Lung (tissue), 12 donors: Measurements from ENCODE around the gene CPPED1. TPM values are rescaled to one million over a fixed set of nuclear protein-coding genes. Genes with fewer than 3 reads are reported as not detected.

Experiments
- ATAC-seq: fragments of 200-7000 bp; cut with Tn5 transposase; one replicate; pipeline ENCODE4 v1.9.1; 2020; ENCODE audit warnings: moderate number of reproducible peaks; ENCODE audit not compliant: insufficient read depth, low FRiP score
- DNase-seq, 3 donors: peaks; one replicate each; pipeline ENCODE4 v3.0.0-alpha.2; 2013 to 2017
- H3K27ac ChIP-seq, 2 donors: one replicate each; pipeline ENCODE4 v1.5.1; 2013; ENCODE audit warnings: mild to moderate bottlenecking in 2 of 2, moderate library complexity in 2 of 2, control low read depth in 1 of 2, inconsistent platforms in 1 of 2, low read depth in 1 of 2, low read length in 1 of 2
- H3K27me3 ChIP-seq, 3 donors: one replicate each; pipeline ENCODE4 v1.5.1; 2013; ENCODE audit warnings: low read length in 2 of 3; ENCODE audit not compliant: control insufficient read depth in 3 of 3, insufficient read depth in 3 of 3
- H3K36me3 ChIP-seq, 4 donors: one replicate each; pipeline ENCODE4 v1.5.1; 2013; ENCODE audit warnings: low read length in 4 of 4, mild to moderate bottlenecking in 1 of 4, moderate library complexity in 1 of 4; ENCODE audit not compliant: control insufficient read depth in 4 of 4, insufficient read depth in 4 of 4
- H3K4me1 ChIP-seq, 5 donors: one replicate each; pipeline ENCODE4 v1.5.1; 2013; ENCODE audit warnings: low read length in 5 of 5, mild to moderate bottlenecking in 2 of 5, moderate library complexity in 1 of 5; ENCODE audit not compliant: control insufficient read depth in 5 of 5, insufficient read depth in 5 of 5
- H3K4me3 ChIP-seq: one replicate; pipeline ENCODE4 v1.5.1; 2013; ENCODE audit warnings: mild to moderate bottlenecking, control low read depth, moderate library complexity
- H3K9ac ChIP-seq, 2 donors: one replicate each; pipeline ENCODE4 v1.5.1; 2013; ENCODE audit warnings: low read length in 2 of 2, control low read depth in 1 of 2; ENCODE audit not compliant: insufficient read depth in 1 of 2
- H3K9me3 ChIP-seq, 4 donors: one replicate each; pipeline ENCODE4 v1.5.1; 2013; ENCODE audit warnings: low read length in 3 of 4, mild to moderate bottlenecking in 1 of 4, moderate library complexity in 1 of 4; ENCODE audit not compliant: control insufficient read depth in 4 of 4, insufficient read depth in 3 of 4
- WGBS, 2 donors: extraction: QIAGEN DNeasy Blood & Tissue Kit; methylation state at CpG; one replicate each; pipeline ENCODE4 v1.1.7; 2013; 5-methylcytosine and 5-hydroxymethylcytosine counted together
- polyA plus RNA-seq, 2 donors: library from polyadenylated mRNA; stranded (reverse); fragments of 200-250 nt; gene quantifications; one replicate each; pipeline ENCODE4 v1.2.1, GENCODE V29; 2013
- total RNA-seq, 2 donors: library from RNA; depleted of rRNA in 1 of 2; stranded (reverse); fragments of >200 nt in 1 of 2; gene quantifications; one replicate each; pipeline ENCODE4 v1.2.1, GENCODE V29; 2014 to 2021
- TF ChIP-seq, protein P1 (sequence below): IDR thresholded peaks from 2 replicates; pipeline ENCODE4 v1.5.1; 2012; ENCODE audit warnings: mild to moderate bottlenecking; ENCODE audit errors: control extremely low read depth, extremely low read depth
- donor health status: control.
- donor health status: control.
- donor health status: Bipolar disorder and iron deficiency.
- donor health status: healthy.
- donor health status: DM: yes; HTN: yes; CAD: no.

CPPED1 gene
- total and polyA plus RNA-seq, 4 donors: 9.8 to 32.5 (median 14.2) TPM

DNA sequence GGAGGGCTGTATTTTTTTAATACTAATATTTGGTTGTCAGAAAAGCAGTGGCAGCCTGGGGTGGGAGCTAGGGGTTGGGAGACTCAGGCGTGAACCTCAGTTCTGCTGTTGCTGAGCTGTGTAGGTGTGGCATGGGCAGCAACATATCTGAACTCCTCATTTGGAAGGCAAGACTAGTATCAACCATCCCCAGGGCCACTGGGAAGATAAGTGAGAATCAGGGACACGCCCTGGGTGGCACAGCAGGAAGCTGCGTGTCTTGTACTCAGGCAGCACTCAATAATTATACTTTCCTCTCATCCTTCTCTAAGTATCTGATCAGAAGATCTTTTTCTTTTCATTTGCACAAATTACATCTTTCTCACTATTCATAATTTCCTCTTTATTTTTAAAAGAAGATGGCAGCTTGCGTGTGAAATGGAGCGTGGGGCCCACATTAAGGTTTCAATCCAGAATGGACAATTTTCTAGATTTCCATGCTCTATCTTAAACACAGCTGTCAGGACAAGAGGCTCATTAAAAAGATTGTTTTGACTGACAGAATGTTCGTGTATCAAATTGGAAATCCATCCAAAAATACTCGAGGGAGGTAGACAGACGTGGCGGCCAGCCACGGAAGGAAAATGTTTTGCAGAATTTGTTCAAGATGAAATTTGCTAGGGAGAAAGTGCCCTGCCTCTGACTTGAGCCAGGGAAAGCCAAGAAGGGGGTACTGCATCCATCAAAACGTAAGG is 121.1 kb downstream of the CPPED1 start:
- Histone ChIP-seq H3K4me1 (peaks cover 0 to 2% (median 0%) of the 10 kb centered on the region in 5 donors), H3K27me3 (no peaks in the 10 kb centered on the region), H3K27ac (no peak overlapping the region), H3K36me3 (no peaks in the 10 kb centered on the region), H3K9me3 (peaks cover 0 to 3% (median 0%) of the 10 kb centered on the region in 4 donors), H3K4me3 (no peak overlapping the region), H3K9ac (no peak overlapping the region)
- ATAC-seq (no peak), DNase-seq (no peak)
- 91 to 94% methylated on average over 11 of the region's 11 CpGs for WGBS, 2 donors
- TF ChIP-seq, protein P1, sequence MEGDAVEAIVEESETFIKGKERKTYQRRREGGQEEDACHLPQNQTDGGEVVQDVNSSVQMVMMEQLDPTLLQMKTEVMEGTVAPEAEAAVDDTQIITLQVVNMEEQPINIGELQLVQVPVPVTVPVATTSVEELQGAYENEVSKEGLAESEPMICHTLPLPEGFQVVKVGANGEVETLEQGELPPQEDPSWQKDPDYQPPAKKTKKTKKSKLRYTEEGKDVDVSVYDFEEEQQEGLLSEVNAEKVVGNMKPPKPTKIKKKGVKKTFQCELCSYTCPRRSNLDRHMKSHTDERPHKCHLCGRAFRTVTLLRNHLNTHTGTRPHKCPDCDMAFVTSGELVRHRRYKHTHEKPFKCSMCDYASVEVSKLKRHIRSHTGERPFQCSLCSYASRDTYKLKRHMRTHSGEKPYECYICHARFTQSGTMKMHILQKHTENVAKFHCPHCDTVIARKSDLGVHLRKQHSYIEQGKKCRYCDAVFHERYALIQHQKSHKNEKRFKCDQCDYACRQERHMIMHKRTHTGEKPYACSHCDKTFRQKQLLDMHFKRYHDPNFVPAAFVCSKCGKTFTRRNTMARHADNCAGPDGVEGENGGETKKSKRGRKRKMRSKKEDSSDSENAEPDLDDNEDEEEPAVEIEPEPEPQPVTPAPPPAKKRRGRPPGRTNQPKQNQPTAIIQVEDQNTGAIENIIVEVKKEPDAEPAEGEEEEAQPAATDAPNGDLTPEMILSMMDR: no peak

DNA sequence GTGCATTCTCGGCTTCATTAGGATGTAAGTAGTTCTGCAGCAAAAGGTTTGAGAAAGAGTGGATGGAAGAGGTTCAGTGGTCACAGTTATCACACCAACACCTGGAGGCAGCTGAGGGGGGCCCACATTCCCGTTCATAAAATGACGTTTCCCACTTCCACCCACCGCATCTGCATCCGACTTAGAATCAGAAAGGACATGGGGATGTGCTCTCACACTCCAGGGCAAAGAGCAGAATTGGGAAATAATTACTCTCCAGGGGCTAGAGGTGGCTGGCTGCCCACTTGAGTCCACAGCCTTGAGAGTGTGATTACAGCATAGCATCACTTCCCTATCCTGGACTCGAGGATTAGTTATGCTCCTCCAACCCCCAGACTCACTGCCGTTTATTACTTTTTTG is 122.0 kb downstream of the CPPED1 start:
- Histone ChIP-seq H3K27ac (no peak overlapping the region), H3K4me1 (peaks cover 0 to 2% (median 0%) of the 10 kb centered on the region in 5 donors), H3K36me3 (no peaks in the 10 kb centered on the region), H3K27me3 (no peaks in the 10 kb centered on the region), H3K4me3 (no peak overlapping the region), H3K9me3 (peaks cover 0 to 3% (median 0%) of the 10 kb centered on the region in 4 donors), H3K9ac (no peak overlapping the region)
- ATAC-seq: no peak
- DNase-seq: no peak
- TF ChIP-seq, protein P1: no peak
- WGBS, 2 donors: 77 to 85% methylated on average over 7 of the region's 7 CpGs

DNA sequence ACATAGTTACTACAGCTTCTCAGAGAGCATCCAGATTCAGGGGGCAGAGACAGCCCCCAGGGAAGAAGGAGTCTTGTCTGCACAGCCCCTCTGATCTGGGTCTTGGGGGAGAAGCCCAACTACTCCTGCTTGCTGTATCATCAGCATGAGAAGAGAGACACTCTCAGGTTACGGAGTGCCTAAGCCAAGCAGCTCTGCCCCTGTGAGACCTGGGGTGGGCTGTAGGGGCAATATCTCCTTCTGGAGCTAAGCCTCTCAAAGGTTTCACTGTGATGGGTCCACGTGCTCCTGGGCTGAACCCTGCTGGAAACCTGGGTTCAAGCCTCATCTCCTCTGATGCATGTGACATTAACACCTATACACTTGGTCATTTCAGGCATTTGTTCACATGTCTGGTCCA is 123.2 kb downstream of the CPPED1 start:
- no peak for DNase-seq
- Histone ChIP-seq H3K36me3 (no peaks in the 10 kb centered on the region), H3K27ac (no peak overlapping the region), H3K9ac (no peak overlapping the region), H3K4me3 (no peak overlapping the region), H3K4me1 (peaks cover 0 to 2% (median 0%) of the 10 kb centered on the region in 5 donors), H3K9me3 (peaks cover 0 to 3% (median 0%) of the 10 kb centered on the region in 4 donors), H3K27me3 (no peaks in the 10 kb centered on the region)
- TF ChIP-seq, protein P1: no peak
- no peak for ATAC-seq
- 84 to 92% methylated on average over 2 of the region's 2 CpGs for WGBS, 2 donors
